Upper lobe of right lung (tissue), 1 donor: ENCODE data around the gene RAD18. TPM values are rescaled to one million over a fixed set of nuclear protein-coding genes. Genes with fewer than 3 reads are reported as not detected.
A peak's percentile ranks its signal among the peaks of the same experiment; 100 is the strongest.

Source experiments
- ATAC-seq: fragments of 200-7000 bp; cut with Tn5 transposase; one replicate; pipeline ENCODE4 v1.9.1; 2020; ENCODE audit warnings: mild to moderate bottlenecking, moderate library complexity
- DNase-seq: peaks from one replicate; pipeline ENCODE4 v3.0.0-alpha.2; 2020
- H3K27ac ChIP-seq: fragments of 200-600 bp; one replicate; pipeline ENCODE4 v1.8.0; 2022
- H3K27me3 ChIP-seq: fragments of 200-600 bp; one replicate; pipeline ENCODE4 v1.8.0; 2022; ENCODE audit warnings: mild to moderate bottlenecking
- H3K36me3 ChIP-seq: fragments of 200-600 bp; one replicate; pipeline ENCODE4 v1.8.0; 2022
- H3K4me1 ChIP-seq: fragments of 200-600 bp; one replicate; pipeline ENCODE4 v1.8.0; 2022
- H3K4me3 ChIP-seq: fragments of 200-600 bp; one replicate; pipeline ENCODE4 v1.8.0; 2022; ENCODE audit warnings: mild to moderate bottlenecking
- H3K9me3 ChIP-seq: fragments of 200-600 bp; one replicate; pipeline ENCODE4 v1.8.0; 2022
- CTCF ChIP-seq: fragments of 200-600 bp; IDR thresholded peaks from one replicate; pipeline ENCODE4 v1.8.0; 2022; ENCODE audit warnings: antibody characterized with exemption
- intact Hi-C: fragments of 100-400 bp; cut with DNase I; formaldehyde crosslinking; loops from one replicate; pipeline ENCODE4 v1.11.0; 2022
- total RNA-seq: library from RNA; stranded (reverse); fragmentation: NEBNext Ultra II Directional; extraction: Animal tissue kit (Norgen Biotek cat#: 25700); gene quantifications from one replicate; pipeline ENCODE4 v1.2.1, GENCODE V29; 2021
- donor health status: DM: no; HTN: yes; CAD: no; lungs with severe emphysema.

Gene RAD18
- total RNA-seq, 1 donor from 2014 or later, result 15.0 TPM

- DNase-seq (no peak), ATAC-seq (no peak)
- intact Hi-C loops, result no loop called here
- no peaks in the 10 kb centered on the region for H3K9me3 ChIP-seq
- H3K4me1 ChIP-seq, result no peaks in the 10 kb centered on the region
- no peak for TF ChIP-seq CTCF
- no peak overlapping the region for H3K4me3 ChIP-seq
- no peak overlapping the region for H3K27ac ChIP-seq
- H3K36me3 ChIP-seq, result no peaks in the 10 kb centered on the region
- no peaks in the 10 kb centered on the region for H3K27me3 ChIP-seq
These were observed 110.8 kb downstream of the RAD18 start for GRCh38 chr3:8852511-8852910.

- ATAC-seq (peak; percentile 40), DNase-seq (no peak)
- H3K27me3 ChIP-seq, result no peaks in the 10 kb centered on the region
- TF ChIP-seq CTCF, result no peak
- no peaks in the 10 kb centered on the region for H3K36me3 ChIP-seq
- H3K4me1 ChIP-seq, result no peaks in the 10 kb centered on the region
- no peak overlapping the region for H3K4me3 ChIP-seq
- no peak overlapping the region for H3K27ac ChIP-seq
- intact Hi-C loops, result no loop called here
- no peaks in the 10 kb centered on the region for H3K9me3 ChIP-seq
These were observed 111.6 kb downstream of the RAD18 start for GRCh38 chr3:8851703-8852102.

- no peak overlapping the region for H3K27ac ChIP-seq
- no peak for ATAC-seq
- no peak overlapping the region for H3K4me3 ChIP-seq
- no peaks in the 10 kb centered on the region for H3K9me3 ChIP-seq
- no peak for TF ChIP-seq CTCF
- no peak for DNase-seq
- H3K4me1 ChIP-seq, result no peaks in the 10 kb centered on the region
- intact Hi-C loops, result no loop called here
- H3K36me3 ChIP-seq, result no peaks in the 10 kb centered on the region
- H3K27me3 ChIP-seq, result no peaks in the 10 kb centered on the region
These were observed 114.6 kb downstream of the RAD18 start for GRCh38 chr3:8848696-8849131.

- DNase-seq, result no peak
- H3K36me3 ChIP-seq, result no peaks in the 10 kb centered on the region
- no peaks in the 10 kb centered on the region for H3K9me3 ChIP-seq
- H3K4me1 ChIP-seq, result no peaks in the 10 kb centered on the region
- no peaks in the 10 kb centered on the region for H3K27me3 ChIP-seq
- H3K27ac ChIP-seq, result no peak overlapping the region
- no peak for ATAC-seq
- intact Hi-C loops, result no loop called here
- no peak for TF ChIP-seq CTCF
- no peak overlapping the region for H3K4me3 ChIP-seq
These were observed 116.0 kb downstream of the RAD18 start for GRCh38 chr3:8847317-8847716.

- H3K36me3 ChIP-seq, result no peaks in the 10 kb centered on the region
- ATAC-seq, result no peak
- no peak for DNase-seq
- intact Hi-C loops, result no loop called here
- H3K27ac ChIP-seq, result no peak overlapping the region
- TF ChIP-seq CTCF, result no peak
- H3K4me1 ChIP-seq, result no peaks in the 10 kb centered on the region
- no peaks in the 10 kb centered on the region for H3K27me3 ChIP-seq
- no peak overlapping the region for H3K4me3 ChIP-seq
- H3K9me3 ChIP-seq, result no peaks in the 10 kb centered on the region
These were observed 117.1 kb downstream of the RAD18 start for GRCh38 chr3:8846176-8846575.

GRCh38 chr3:8845641-8846040 is 117.6 kb downstream of the RAD18 start:
- no peaks in the 10 kb centered on the region for H3K9me3 ChIP-seq
- no peaks in the 10 kb centered on the region for H3K36me3 ChIP-seq
- no peak overlapping the region for H3K27ac ChIP-seq
- H3K4me3 ChIP-seq, result no peak overlapping the region
- no peak for DNase-seq
- intact Hi-C loops, result no loop called here
- no peaks in the 10 kb centered on the region for H3K4me1 ChIP-seq
- ATAC-seq, result no peak
- no peaks in the 10 kb centered on the region for H3K27me3 ChIP-seq
- no peak for TF ChIP-seq CTCF
